G401 (cell line): ENCODE data around the gene UCK1. TPM values are rescaled to one million over a fixed set of nuclear protein-coding genes. Genes with fewer than 3 reads are reported as not detected.
"Not testable (repeated sequence)": the region's sequence is repeated elsewhere in the genome, so short reads cannot be mapped to it uniquely, and the experiment has no call there.

Experiments used
- DNase-seq: peaks from one replicate; pipeline ENCODE4 v3.0.0-alpha.2; 2015; ENCODE audit warnings: low spot score
- in situ Hi-C: cut with HindIII; loops from 2 replicates; pipeline ENCODE4 v1.10.0; 2016; ENCODE audit warnings: low sequenced_read_pairs, mixed read lengths
- total RNA-seq: library from RNA; depleted of rRNA; stranded (reverse); fragments of >200 nt; shearing (Covaris generic); gene quantifications from 2 replicates; pipeline ENCODE4 v1.2.3, GENCODE V29; 2014

UCK1 gene
- total RNA-seq, 1 experiment from 2014 or later = 45.8 TPM

- in situ Hi-C loops = no loop called here
Measured at GRCh38 chr9:131555841-131556673, 25.0 kb upstream of the UCK1 start.

GRCh38 chr9:131554843-131555351 lies 23.8 kb upstream of the UCK1 start:
- DNase-seq = no peak
- in situ Hi-C loops = no loop called here

More at GRCh38 chr9:131555841-131556673, 25.0 kb upstream of the UCK1 start:
- no peak for DNase-seq

GRCh38 chr9:131554087-131554842 lies 23.2 kb upstream of the UCK1 start:
- DNase-seq = no peak
- in situ Hi-C loops = no loop called here

- in situ Hi-C loops = no loop called here
- DNase-seq = no peak
Measured at GRCh38 chr9:131552030-131552429, 21.0 kb upstream of the UCK1 start.

GRCh38 chr9:131550465-131550864 lies 19.4 kb upstream of the UCK1 start:
- in situ Hi-C loops, DNase-seq: not testable (repeated sequence)

- DNase-seq, in situ Hi-C loops: not testable (repeated sequence)
Measured at GRCh38 chr9:131549186-131549585, 18.1 kb upstream of the UCK1 start.

GRCh38 chr9:131546336-131547084 lies 15.4 kb upstream of the UCK1 start:
- no peak for DNase-seq
- in situ Hi-C loops = no loop called here

- in situ Hi-C loops = no loop called here
- no peak for DNase-seq
Measured at GRCh38 chr9:131545786-131546335, 14.8 kb upstream of the UCK1 start.

- in situ Hi-C loops = no loop called here
- no peak for DNase-seq
Measured at GRCh38 chr9:131545003-131545785, 14.1 kb upstream of the UCK1 start, which contains the start of gene PRRT1B. Gene PRRT1B (plus strand): TSS chr9:131545523. CDS start chr9:131545616, 93 bp downstream.

- no peak for DNase-seq
- in situ Hi-C loops = no loop called here
Measured at GRCh38 chr9:131543141-131543540, 12.1 kb upstream of the UCK1 start.

- no peak for DNase-seq
- in situ Hi-C loops = no loop called here
Measured at GRCh38 chr9:131539223-131539923, 8.3 kb upstream of the UCK1 start.

GRCh38 chr9:131537946-131538345 lies 6.9 kb upstream of the UCK1 start:
- no peak for DNase-seq
- in situ Hi-C loops = no loop called here

- in situ Hi-C loops = no loop called here
Measured at GRCh38 chr9:131534721-131535237, 3.7 kb upstream of the UCK1 start.

GRCh38 chr9:131530546-131530919 lies 530 bp downstream of the UCK1 start:
- no peak for DNase-seq
- in situ Hi-C loops = no loop called here

More at GRCh38 chr9:131534721-131535237, 3.7 kb upstream of the UCK1 start:
- no peak for DNase-seq

- in situ Hi-C loops = no loop called here
- no peak for DNase-seq
Measured at GRCh38 chr9:131529597-131530545, 1.2 kb downstream of the UCK1 start.

GRCh38 chr9:131528886-131529505 lies 2.1 kb downstream of the UCK1 start:
- no peak for DNase-seq
- in situ Hi-C loops = no loop called here
